ENCODE measurements around the gene ZFHX2. TPM values are rescaled to one million over a fixed set of nuclear protein-coding genes. Genes with fewer than 3 reads are reported as not detected.
"Not testable (repeated sequence)": the region's sequence is repeated elsewhere in the genome, so short reads cannot be mapped to it uniquely, and the experiment has no call there.

ZFHX2 gene
- total RNA-seq, 1 donor from 2014 or later, result 2.3 TPM

GRCh38 chr14:23588884-23589598, 37.5 kb upstream of the ZFHX2 start:
- peak; percentile 56 for DNase-seq (ENCODE audit: low read depth)
- TF ChIP-seq CTCF (IDR thresholded peaks at IDR 0.05; ENCODE audit: insufficient read depth, low read length, poor library complexity, severe bottlenecking), result peak; percentile 91
- H3K36me3 ChIP-seq (ENCODE audit: control insufficient read depth, insufficient read depth, low read length), result no peaks in the 10 kb centered on the region
- H3K4me3 ChIP-seq (ENCODE audit: low read depth, low read length), result no peak overlapping the region
- H3K27me3 ChIP-seq (ENCODE audit: control insufficient read depth, insufficient read depth, low read length), result no peaks in the 10 kb centered on the region

GRCh38 chr14:23584527-23585203, 33.1 kb upstream of the ZFHX2 start:
- not testable (repeated sequence) for H3K4me3 ChIP-seq (ENCODE audit: low read depth, low read length); DNase-seq (ENCODE audit: low read depth); H3K27me3 ChIP-seq (ENCODE audit: control insufficient read depth, insufficient read depth, low read length); H3K36me3 ChIP-seq (ENCODE audit: control insufficient read depth, insufficient read depth, low read length)

- DNase-seq (ENCODE audit: low read depth); H3K4me3 ChIP-seq (ENCODE audit: low read depth, low read length); H3K36me3 ChIP-seq (ENCODE audit: control insufficient read depth, insufficient read depth, low read length): not testable (repeated sequence)
- peaks cover 15% of the 10 kb centered on the region for H3K27me3 ChIP-seq (ENCODE audit: control insufficient read depth, insufficient read depth, low read length)
These were observed 32.4 kb upstream of the ZFHX2 start for GRCh38 chr14:23583761-23584526.

GRCh38 chr14:23582906-23583760, 31.6 kb upstream of the ZFHX2 start:
- Histone ChIP-seq H3K27me3 (ENCODE audit: control insufficient read depth, insufficient read depth, low read length) (peaks cover 23% of the 10 kb centered on the region), H3K36me3 (ENCODE audit: control insufficient read depth, insufficient read depth, low read length) (no peaks in the 10 kb centered on the region), H3K4me3 (ENCODE audit: low read depth, low read length) (no peak overlapping the region)
- TF ChIP-seq CTCF (IDR thresholded peaks at IDR 0.05; ENCODE audit: insufficient read depth, low read length, poor library complexity, severe bottlenecking), result no peak
- DNase-seq (ENCODE audit: low read depth), result no peak

- TF ChIP-seq CTCF (IDR thresholded peaks at IDR 0.05; ENCODE audit: insufficient read depth, low read length, poor library complexity, severe bottlenecking), result no peak
- DNase-seq (ENCODE audit: low read depth), result no peak
- Histone ChIP-seq H3K4me3 (ENCODE audit: low read depth, low read length) (no peak overlapping the region), H3K36me3 (ENCODE audit: control insufficient read depth, insufficient read depth, low read length) (no peaks in the 10 kb centered on the region), H3K27me3 (ENCODE audit: control insufficient read depth, insufficient read depth, low read length) (peaks cover 45% of the 10 kb centered on the region)
These were observed 29.4 kb upstream of the ZFHX2 start for GRCh38 chr14:23580948-23581281.

- Histone ChIP-seq H3K4me3 (ENCODE audit: low read depth, low read length) (no peak overlapping the region), H3K36me3 (ENCODE audit: control insufficient read depth, insufficient read depth, low read length) (no peaks in the 10 kb centered on the region), H3K27me3 (ENCODE audit: control insufficient read depth, insufficient read depth, low read length) (peaks cover 51% of the 10 kb centered on the region)
- no peak for TF ChIP-seq CTCF (IDR thresholded peaks at IDR 0.05; ENCODE audit: insufficient read depth, low read length, poor library complexity, severe bottlenecking)
- no peak for DNase-seq (ENCODE audit: low read depth)
These were observed 28.8 kb upstream of the ZFHX2 start for GRCh38 chr14:23580152-23580926.

All from kidney epithelial cell (primary cell).